DMS114 treated with DMSO at 0.1 percent for 48 hours (cell line): ENCODE measurements around the gene SMYD1.

Source experiments
- DNase-seq: peaks from one replicate; lab custom pipeline; 2025; ENCODE audit not compliant: unreplicated experiment; lab: John Stamatoyannopoulos, UW

SMYD1 gene

DNA sequence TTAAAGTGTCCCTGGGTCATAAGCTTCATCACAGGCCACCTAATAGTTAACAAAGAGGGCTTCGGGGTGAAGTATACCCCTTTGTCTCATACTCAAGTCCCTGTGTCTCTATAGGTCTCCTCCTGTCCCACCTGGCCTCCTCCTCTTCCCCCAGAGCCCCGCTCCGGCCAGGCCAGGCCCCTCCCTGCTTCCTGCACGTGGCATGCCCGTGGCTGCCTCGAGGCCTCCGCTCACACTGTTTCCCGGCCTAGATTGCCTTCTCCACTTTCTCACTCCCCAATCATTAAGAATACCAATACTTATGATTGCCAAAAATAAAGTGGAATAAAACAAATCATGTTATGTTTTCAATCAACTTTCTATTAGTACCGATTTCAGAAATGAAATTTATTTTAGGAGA is 18.8 kb downstream of the SMYD1 start:
- DNase-seq: no peak

DNA sequence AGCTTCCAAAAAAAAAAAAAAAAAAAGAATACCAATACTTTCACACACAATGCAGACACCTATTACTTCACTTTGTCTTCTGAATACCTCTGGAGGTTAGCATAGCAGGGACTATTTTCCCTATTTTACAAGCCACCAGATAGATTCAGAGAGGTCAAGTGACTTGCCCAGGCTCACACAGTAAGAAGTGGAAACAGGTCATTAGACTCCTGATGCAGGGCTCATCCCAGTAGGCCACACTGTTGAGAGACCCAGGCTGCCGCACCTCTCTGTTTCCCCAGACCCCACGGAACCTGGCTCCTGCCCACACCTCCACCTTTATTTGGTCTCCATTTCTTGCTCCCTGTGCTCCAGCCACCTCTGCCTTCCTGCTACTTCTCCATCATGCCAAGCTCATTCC is 19.4 kb downstream of the SMYD1 start:
- DNase-seq: no peak

DNA sequence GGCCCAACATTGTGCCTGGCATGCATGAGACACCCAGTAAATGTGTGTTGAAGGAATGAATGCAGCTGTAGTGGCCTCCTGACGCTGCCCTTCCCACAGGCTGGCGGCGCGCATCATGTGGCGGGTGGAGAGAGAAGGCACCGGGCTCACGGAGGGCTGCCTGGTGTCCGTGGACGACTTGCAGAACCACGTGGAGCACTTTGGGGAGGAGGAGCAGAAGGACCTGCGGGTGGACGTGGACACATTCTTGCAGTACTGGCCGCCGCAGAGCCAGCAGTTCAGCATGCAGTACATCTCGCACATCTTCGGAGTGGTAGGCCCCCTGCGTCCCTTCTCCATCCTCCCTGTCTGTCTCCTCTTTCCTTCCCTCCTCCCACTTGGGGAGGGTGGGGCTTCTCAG is 20.1 kb downstream of the SMYD1 start:
- no peak for DNase-seq

DNA sequence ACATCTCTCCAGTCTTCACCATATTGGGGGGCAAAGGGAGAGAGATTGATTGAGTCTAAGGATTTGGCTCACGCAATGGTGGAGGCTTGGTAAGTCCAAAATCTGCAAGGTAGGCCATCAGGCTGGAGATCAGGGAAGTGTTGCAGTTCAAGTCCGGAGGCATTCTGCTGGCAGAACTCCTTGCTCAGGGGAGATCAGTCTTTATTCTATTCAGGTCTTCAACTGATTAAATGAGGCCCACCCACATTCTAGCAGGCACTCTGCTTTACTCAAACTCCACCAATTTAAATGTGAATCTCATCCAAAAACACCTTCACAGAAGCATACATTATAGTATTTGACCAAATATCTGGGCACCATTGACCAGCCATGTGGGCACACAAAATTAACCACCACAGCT is 21.4 kb downstream of the SMYD1 start:
- no peak for DNase-seq

DNA sequence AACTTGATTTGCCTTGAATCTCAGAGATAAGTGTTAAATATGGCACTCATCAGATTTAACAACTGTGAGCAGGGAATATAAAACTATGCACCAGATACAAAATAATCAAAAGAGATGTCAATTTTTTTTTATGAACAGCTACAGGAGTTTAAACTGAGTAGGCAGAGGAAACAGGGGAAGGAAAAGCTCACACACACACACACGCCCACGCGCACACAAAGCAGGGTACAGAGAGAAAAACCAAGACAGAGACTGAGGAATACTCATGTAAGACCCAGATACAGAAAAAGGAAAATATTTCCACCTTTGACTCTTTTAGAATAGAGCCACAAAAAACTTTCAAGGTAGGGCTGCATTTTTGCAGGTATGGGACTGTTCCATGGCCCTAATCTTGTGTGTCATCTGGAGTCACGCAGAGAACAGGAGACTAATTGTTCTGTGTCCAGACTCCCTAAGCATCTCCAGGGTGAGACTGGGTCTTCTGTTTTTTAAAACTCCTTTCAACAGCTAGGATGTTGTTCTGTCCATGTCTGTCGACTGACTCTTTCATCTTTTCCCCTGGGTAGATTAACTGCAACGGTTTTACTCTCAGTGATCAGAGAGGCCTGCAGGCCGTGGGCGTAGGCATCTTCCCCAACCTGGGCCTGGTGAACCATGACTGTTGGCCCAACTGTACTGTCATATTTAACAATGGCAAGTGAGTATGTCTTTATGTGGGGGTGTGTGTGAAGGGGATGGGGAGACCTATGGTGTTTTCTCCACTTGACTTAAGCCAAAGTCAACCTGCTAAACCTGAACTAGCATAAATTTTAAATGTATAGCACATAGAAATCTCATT is 23.0 kb downstream of the SMYD1 start:
- DNase-seq: no peak

DNA sequence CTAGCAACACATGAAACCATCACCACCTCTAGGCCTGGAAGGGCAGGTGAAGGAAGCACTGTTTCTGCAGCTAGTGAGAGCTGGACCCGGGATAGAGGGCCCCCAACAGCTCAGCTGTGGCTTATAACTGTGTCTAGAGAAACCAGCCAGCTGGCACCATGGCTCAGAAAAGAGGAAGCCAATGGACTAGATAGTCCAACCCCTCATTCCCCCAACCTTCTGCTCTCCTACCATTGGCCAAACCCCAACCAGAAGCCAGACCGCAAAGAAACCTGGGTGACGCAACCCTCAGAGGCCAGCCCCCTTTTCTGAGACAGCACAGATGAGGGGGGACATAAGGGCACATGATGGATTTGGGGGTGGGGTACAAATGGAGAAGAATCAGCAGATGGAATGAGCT is 24.3 kb downstream of the SMYD1 start:
- no peak for DNase-seq

DNA sequence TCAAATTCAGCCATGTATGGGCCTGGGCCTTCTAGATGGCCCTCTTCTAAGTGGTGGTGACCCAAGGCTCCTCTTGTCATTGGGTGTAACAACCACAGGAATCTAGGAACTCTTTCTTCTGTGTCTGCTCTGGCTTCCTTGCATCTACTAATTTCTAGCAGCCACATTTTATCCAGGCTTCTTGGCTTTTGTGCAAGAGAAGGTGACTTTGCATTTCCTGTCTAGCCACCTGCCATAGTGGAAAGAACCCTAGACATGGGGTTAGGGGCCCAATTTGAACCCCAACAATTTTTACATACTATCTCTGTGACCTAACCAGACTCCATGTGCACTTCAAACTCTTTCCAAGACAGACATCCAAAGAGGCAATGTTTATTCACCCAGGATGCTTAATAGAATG is 25.1 kb downstream of the SMYD1 start:
- no peak for DNase-seq

DNA sequence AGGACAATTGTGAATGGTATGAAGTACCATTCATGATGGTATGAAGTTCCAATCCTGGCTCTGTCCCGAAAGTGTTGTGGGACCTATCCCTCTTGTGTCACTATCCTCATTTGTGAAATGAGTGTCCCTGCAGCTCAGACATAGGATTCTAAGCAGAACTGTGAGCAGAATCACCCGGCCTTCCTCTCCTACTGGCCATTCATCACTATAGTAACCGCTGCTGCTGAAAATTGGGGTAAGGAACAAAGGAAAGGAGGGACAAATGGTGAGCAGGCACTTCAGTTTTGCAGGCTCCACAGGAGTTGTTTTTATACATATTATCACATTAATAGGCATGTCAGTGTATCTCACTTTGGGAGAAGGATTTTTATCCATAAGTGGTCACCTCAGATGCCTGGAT is 27.4 kb downstream of the SMYD1 start:
- DNase-seq: no peak

DNA sequence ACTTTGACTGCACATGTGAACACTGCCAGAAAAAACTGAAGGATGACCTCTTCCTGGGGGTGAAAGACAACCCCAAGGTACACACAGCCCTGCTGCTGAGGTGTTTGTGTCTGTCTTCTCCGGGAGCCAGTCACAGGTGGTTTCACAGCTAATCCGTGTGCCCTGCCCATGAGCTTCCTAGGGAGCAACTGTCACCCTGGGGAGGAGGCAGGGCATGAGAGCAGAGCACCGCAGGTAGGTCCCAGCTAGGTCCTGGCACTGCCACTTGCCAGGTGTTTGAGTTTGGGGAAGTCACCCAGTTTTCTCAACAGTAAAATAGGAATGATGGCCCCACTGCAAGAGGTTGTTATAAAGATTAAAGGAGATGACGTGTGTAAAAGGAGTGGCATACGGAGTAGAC is 29.1 kb downstream of the SMYD1 start:
- no peak for DNase-seq

DNA sequence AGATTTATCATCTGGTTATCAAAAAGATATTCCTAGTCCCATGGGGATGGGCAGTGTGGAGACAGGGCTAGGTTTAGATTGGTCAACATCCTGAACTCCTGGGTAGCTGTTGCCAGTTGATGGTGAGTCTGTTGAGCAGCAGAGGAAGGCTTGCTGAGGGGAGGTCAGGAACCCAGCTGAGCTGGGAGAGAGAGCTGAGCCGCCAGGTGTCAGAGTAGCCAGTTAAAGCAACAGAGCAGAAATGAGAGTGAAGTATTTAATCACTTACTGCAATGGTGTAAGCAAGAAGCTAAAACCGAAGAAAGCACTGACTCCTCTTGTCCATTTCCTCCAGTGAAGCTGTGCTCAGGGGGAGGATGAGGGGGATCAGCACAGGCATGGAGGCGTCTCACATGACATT is 29.6 kb downstream of the SMYD1 start:
- no peak for DNase-seq

DNA sequence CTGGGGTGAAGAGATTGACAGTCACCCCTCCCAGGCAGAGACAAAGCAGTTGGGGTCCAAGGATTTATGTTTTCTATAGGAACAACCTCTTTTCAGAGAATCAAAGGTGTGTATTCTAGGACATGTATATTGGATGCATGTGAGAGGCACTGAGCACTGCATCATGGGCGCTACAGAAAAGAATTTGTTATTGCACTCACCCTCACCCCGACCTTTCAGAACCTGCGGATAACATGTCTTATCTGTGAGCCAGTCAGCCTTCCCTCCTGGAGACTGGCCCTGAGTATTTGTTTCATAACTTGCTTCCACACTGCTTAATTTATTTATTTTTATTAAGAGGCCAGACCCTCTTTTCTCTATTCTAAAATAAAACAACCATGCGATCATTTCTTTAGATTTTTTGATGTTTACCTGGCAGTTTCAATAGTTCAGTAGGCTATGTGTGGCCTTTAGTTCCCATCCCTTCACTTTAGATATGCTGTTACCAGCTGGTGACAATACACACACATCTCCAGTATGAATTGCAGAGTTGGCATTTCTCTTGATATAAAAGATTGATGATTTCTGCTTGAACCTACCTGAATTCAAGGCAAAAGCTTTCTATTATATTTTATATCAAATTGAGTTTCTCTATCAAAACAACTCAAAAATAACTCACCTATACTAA is 30.4 kb downstream of the SMYD1 start:
- DNase-seq: no peak

DNA sequence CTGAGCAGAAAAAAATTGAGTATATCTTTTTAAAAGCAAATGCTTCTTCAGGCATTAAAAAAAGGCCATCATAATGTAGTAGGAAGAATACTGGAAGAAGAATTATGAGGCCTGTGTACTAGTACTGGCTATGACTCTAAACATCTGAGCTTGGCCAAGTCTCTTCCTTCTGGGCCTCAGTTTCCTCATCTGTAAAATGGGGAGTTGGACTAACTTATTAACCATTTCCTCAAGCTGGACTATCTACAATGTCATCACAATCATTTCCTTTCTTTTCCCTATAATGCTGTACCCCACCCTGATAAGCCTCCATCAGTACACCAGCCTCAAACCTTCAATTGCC is 30.9 kb downstream of the SMYD1 start:
- no peak for DNase-seq

DNA sequence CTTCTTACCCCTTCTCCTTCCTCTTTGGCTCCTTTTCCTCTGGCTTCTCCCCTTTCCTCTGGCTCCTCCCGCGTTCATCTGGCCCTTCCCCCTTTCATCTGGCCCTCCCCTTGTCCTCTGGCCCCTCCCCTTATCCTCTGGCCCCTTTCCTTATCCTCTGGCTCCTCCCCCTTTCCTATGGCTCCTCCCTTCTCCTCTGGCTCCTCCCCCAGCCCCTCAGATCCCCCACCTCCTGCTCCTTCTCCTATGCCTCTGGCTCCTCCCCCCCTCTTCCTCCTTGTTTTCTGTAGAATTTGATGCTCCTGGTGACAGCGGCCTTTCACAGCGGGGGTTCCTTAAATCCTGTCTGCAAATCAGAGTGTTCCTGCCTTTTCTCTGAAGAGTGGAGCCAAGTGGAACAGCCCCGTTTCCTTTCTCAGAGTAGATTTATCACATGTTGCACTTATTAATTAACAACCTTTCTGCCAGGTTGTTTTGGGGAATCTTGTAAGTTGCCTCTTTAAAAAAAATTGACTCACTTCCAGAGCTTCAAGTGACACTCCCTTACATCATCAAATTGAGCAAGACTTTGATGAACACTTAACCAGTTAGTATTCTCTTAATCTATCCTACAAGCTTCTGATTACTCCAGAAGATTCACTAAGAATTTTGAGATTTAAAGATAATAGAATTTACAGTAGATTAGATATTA is 32.3 kb downstream of the SMYD1 start:
- no peak for DNase-seq

DNA sequence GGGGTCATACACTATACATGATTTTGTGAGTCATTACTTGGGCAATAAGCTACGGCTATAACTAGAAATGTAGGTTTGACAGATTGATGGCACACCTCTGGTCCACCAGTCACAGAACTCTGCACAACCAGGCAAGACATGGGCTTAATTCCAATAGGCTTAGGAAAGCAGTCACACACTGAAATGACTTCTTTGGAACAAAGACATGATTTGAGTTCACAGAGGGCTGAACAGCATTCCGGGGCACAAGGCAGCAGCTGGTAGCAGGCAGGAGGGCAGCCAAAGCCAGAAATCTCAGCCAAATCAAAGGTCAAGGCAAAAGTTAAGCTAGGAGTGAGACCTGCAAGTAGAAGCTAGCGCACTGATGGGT is 32.8 kb downstream of the SMYD1 start:
- DNase-seq: no peak

DNA sequence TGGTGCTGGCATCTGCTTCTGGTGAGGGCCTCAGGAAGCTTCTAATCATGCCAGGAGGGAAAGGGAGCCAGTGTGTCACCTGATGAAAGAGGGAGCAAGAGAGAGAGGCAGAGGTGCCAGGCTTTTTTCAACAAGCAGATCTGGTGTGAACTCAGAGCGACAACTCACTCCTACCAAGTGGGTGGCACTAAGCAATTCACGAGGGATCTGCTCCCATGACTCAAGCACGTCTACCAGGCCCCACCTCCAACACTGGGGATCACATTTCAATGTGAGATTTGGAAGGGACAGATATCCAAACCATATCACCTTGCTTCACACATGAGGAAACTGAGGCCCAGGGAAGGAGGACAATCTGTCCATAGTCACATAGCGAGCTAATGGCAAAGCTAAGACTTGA is 41.2 kb downstream of the SMYD1 start:
- DNase-seq: no peak

DNA sequence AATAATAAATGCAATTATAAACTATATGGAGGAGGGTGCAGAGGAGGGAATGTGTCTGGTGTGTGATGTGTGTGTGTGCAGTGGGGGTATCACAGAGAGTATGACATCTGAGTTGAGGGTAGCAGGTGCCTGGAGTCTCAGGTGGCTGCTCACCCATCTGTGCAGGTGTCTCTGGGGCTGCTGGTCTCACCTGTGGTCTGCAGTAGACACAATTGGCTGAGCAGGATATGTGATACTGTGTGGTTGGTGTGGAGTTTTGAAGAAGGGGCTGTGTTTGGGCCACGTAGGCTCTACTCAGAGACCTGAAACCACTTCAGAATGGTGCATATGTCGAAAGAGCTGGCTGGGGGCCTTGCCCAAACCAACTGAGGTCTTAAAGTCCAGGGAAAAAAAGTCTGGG is 43.2 kb downstream of the SMYD1 start:
- DNase-seq: no peak

DNA sequence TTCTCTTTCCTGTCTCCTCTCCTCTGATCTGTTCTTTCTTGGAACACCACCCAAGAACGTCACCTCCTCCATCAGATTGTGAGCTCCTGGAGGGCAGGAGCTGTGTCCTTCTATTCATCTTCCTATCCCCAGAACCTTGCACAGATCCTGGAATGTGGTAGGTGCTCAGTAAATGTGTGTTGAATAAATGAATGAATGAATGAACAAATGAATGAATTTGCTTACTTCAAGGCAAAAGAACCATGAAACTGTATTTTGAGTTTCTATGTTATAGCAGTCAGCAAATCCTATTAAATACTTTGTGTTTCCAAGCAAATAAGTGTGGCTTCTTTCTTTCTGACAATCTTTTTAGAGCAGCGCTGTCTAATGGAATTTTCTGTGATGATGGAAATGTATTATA is 45.4 kb downstream of the SMYD1 start:
- DNase-seq: no peak

DNA sequence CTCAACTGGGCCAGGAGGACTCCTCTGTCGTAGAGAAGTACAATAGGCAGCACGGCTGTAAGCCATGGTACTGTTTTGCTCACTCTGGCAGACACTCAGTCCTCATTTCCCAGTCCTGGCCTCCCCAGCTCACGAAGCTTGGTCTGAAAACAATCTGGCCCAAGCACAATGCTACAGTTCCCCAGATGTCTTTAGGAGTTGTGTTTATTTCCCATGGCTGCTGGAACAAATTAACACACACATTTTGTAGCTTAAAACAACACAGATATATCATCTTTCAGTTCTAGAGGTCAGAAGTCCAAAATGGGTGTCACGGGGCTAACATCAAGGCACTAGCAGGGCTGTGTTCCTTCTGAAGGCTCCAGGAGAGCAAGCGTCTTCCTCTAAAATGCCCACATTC is 47.3 kb downstream of the SMYD1 start:
- DNase-seq: no peak

DNA sequence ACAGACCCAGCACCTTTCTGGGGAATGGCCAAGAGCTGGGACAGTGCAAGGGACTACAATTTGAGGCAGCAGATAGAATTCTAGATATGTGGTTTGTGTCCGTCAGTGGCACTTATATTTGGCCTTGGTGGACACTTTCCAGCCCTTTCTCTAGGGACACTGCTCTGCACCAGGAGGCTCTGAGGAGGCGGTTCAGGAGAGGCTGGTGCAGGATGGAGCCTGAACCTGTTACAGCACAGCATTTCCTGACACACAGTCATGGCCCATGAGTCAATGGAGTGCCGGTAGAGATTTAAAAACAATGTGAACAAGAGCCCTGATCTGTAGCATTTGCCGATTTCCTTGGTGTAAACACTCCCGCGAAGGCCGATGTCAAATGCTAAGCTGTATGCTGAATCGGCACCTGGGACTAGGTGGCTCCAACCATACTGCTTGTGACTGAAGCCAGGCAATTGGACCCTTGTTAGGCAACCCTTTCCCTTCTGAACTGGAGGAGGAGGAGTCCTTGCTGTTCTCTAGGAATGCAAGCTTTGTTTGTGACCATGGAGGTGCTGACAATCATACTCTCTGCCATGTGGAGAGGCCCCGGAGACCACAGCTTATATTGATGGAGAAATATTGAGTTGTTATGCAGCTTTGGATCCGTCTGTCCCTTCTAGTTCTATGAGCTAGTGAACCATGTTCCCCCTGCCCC is 48.3 kb downstream of the SMYD1 start:
- no peak for DNase-seq

DNA sequence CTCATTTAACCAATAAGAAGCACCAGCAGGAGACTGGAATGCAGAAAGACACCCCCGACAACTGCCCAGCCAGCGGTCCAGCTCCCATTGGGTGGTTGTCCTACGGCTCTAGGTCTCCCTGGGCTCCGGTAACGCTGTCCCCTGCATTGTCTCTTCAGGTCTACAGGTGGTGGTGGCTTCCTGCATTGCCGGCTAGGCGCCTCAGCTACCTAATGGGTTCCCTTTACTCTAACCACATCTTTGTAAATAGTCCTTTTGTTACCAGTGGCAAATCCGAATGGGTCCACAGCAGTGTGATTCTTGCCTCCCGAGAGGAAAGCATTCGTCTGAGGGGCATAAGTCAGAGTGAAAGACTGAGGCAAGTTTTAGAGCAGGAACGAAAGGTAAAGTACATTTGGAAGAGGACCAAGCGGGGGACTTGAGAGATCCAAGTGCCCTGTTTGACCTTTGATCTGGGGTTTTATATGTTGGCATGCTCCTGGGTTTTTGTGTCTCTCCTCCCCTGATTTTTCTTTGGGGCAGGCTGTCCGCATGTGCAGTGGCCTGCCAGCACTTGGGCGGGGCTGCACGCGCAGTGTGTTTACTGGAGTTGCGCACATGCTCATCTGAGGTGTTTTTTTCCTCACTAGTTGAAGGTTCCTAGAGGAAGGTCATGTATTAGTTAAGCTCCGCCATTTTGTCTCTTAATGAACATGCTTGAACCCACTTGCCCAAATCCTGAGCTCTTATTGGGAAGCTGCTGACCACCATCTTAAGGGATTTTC is 49.2 kb downstream of the SMYD1 start:
- DNase-seq: no peak

DNA sequence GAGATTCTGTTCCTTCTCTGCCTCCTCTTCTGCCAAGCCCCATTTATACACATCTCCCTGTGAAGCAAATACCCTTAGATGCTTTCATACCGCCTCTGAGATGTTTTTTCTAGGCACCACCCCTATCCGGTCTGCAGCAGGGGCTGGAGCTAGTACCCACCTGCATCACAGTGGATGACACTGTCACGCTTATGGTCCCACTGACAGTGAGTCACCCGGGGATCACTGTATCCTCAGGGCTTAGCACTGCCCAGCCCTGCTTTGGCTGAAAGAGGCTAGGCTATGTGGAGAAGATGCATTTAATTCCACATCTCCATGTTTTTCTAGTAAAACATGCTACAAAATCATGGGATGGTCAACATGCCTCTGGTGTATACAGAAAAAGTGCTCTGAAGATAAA is 50.3 kb downstream of the SMYD1 start:
- no peak for DNase-seq
